Right lobe of liver (tissue), 4 donors: ENCODE measurements around the gene CFAP77.

Source experiments
- CTCF ChIP-seq, 4 donors: fragments of 200-600 bp in 3 of 4; fragments of 450-650 bp in 1 of 4; IDR thresholded peaks; one replicate each; pipeline versions ENCODE4 v1.5.1 to v1.8.0; 2016 to 2022; ENCODE audit warnings: antibody characterized with exemption in 4 of 4, mild to moderate bottlenecking in 2 of 4
- POLR2A ChIP-seq: fragments of 450-650 bp; IDR thresholded peaks from one replicate; pipeline ENCODE4 v1.6.1; 2017; ENCODE audit warnings: antibody characterized with exemption, mild to moderate bottlenecking
- donor health status: DM: no; HTN: no; CAD: no.
- donor health status: DM: no; HTN: no; CAD: no.
- donor health status: DM: no; HTN: yes; CAD: no.

- TF ChIP-seq CTCF (IDR thresholded peaks at IDR 0.05), result no peak
- no peak for TF ChIP-seq POLR2A
These were observed 16.8 kb downstream of the CFAP77 start for GRCh38 chr9:132426639-132427414.
